Neural progenitor cell (in vitro differentiated cells): ENCODE measurements around the gene SEC14L1.

Source experiments
- CTCF ChIP-seq: fragments of 200-600 bp; sonication (generic); IDR thresholded peaks from 2 replicates; pipeline ENCODE4 v1.5.1; 2017; ENCODE audit warnings: antibody characterized with exemption, mild to moderate bottlenecking
- EZH2 ChIP-seq: fragments of 200-600 bp; sonication (generic); IDR thresholded peaks from 2 replicates; pipeline ENCODE4 v1.6.1; 2017; ENCODE audit warnings: antibody characterized with exemption, mild to moderate bottlenecking, moderate library complexity
- EZH2phosphoT487 ChIP-seq: fragments of 200-600 bp; sonication (generic); IDR thresholded peaks from 2 replicates; pipeline ENCODE4 v1.6.1; 2017; ENCODE audit warnings: antibody characterized with exemption

- no peak for TF ChIP-seq CTCF
- TF ChIP-seq EZH2, result no peak
- no peak for TF ChIP-seq EZH2phosphoT487
These were observed 107.7 kb downstream of the SEC14L1 start for GRCh38 chr17:77248216-77249114.
